ENCODE measurements around the gene DYNLL2.
"Not testable (repeated sequence)": the region's sequence is repeated elsewhere in the genome, so short reads cannot be mapped to it uniquely, and the experiment has no call there.

- not testable (repeated sequence) for TF ChIP-seq CTCF (IDR thresholded peaks at IDR 0.05); EP300 (IDR thresholded peaks at IDR 0.05; ENCODE audit: borderline replicate concordance in 1 of 2, low read depth in 1 of 2, low read length in 1 of 2); POLR2AphosphoS5 (IDR thresholded peaks at IDR 0.05; ENCODE audit: low read depth, low read length); FOXM1 (IDR thresholded peaks at IDR 0.05; ENCODE audit: low read depth); TAF1 (IDR thresholded peaks at IDR 0.05; ENCODE audit: borderline replicate concordance, low read depth, low read length); MXI1 (IDR thresholded peaks at IDR 0.05; ENCODE audit: low read depth, low read length)
- TF ChIP-seq, protein P1, sequence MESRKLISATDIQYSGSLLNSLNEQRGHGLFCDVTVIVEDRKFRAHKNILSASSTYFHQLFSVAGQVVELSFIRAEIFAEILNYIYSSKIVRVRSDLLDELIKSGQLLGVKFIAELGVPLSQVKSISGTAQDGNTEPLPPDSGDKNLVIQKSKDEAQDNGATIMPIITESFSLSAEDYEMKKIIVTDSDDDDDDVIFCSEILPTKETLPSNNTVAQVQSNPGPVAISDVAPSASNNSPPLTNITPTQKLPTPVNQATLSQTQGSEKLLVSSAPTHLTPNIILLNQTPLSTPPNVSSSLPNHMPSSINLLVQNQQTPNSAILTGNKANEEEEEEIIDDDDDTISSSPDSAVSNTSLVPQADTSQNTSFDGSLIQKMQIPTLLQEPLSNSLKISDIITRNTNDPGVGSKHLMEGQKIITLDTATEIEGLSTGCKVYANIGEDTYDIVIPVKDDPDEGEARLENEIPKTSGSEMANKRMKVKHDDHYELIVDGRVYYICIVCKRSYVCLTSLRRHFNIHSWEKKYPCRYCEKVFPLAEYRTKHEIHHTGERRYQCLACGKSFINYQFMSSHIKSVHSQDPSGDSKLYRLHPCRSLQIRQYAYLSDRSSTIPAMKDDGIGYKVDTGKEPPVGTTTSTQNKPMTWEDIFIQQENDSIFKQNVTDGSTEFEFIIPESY (IDR thresholded peaks at IDR 0.05; ENCODE audit: borderline replicate concordance, low read depth), result not testable (repeated sequence)
- TF ChIP-seq, protein P2, sequence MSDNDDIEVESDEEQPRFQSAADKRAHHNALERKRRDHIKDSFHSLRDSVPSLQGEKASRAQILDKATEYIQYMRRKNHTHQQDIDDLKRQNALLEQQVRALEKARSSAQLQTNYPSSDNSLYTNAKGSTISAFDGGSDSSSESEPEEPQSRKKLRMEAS (IDR thresholded peaks at IDR 0.05; ENCODE audit: low read depth), result not testable (repeated sequence)
- TF ChIP-seq, protein P3, sequence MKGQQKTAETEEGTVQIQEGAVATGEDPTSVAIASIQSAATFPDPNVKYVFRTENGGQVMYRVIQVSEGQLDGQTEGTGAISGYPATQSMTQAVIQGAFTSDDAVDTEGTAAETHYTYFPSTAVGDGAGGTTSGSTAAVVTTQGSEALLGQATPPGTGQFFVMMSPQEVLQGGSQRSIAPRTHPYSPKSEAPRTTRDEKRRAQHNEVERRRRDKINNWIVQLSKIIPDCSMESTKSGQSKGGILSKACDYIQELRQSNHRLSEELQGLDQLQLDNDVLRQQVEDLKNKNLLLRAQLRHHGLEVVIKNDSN (IDR thresholded peaks at IDR 0.05; ENCODE audit: borderline replicate concordance, low read depth), result not testable (repeated sequence)
These were observed 18.7 kb downstream of the DYNLL2 start for GRCh38 chr17:58101898-58102297.

Measured in SK-N-SH (cell line).